GM21526 (cell line): Measurements from ENCODE around the gene MARCHF11.

Source experiments
- ATAC-seq: cut with Tn5 transposase; IDR thresholded peaks from one replicate; pipeline ENCODE4 v1.9.1; 2021; ENCODE audit warnings: moderate library complexity; ENCODE audit not compliant: unreplicated experiment, low FRiP score

Gene MARCHF11

GRCh38 chr5:16061163-16061562 lies 118.4 kb downstream of the MARCHF11 start:
- ATAC-seq, result no peak

DNA sequence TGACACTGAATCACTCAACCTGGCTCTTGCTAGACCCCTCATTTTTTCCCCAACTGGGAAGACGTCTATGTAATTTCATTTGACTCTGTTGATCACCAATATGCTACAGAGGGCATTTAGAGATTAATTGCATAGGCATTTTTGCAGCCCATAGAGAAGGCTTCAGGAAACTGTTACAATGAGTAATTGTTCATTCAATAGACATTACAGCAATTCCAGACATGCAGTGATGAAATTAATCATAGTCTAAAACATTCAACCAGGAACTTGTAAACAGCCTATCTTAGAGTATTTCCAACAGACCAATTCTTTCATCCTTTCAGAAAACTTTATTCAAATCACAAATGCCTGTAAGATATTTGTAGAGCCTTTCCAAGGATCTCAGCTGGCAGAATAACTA lies 122.3 kb downstream of the MARCHF11 start:
- no peak for ATAC-seq

GRCh38 chr5:16051246-16051755 lies 128.3 kb downstream of the MARCHF11 start:
- no peak for ATAC-seq

GRCh38 chr5:16050414-16050813 lies 129.2 kb downstream of the MARCHF11 start:
- no peak for ATAC-seq

DNA sequence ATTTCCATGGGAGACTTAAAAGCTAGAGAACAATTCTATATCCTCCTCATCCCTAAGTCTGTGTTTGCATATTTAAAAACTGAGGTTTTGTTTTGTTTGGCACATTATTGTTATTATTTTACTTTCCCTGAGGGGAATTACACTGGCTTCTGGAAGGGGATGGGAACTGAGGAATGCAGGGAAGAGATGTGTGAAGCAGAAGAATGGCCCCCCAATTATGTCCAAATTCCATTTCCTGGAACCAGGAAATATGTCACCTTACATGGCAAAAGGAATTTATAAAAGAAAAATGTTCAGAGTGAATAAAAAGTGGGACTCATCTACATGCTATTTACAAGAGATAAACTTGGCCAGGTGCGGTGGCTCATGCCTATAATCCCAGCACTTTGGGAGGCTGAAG lies 129.8 kb downstream of the MARCHF11 start:
- no peak for ATAC-seq

DNA sequence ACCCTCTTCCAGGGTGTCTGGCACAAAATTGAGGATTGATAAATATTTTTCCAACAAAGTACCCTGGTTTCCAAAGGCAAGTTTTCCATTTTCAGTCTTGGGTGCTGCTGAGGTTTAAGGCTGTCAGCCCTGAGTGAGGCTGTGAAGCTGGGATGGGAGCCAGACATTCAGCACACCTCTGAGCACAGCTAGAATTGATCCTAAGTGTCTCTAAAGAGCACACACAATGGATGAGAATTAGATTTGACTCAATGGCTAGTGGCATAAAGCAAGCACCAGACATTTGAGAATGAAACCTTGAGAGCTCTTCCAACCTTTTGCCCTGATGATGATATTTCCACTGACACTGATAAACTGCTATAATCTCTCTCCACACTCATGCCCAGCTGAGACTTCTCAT lies 131.5 kb downstream of the MARCHF11 start:
- ATAC-seq, result no peak

- no peak for ATAC-seq
Measured at GRCh38 chr5:16043349-16043965, 136.1 kb downstream of the MARCHF11 start.

GRCh38 chr5:16037121-16037845 lies 142.3 kb downstream of the MARCHF11 start:
- no peak for ATAC-seq

DNA sequence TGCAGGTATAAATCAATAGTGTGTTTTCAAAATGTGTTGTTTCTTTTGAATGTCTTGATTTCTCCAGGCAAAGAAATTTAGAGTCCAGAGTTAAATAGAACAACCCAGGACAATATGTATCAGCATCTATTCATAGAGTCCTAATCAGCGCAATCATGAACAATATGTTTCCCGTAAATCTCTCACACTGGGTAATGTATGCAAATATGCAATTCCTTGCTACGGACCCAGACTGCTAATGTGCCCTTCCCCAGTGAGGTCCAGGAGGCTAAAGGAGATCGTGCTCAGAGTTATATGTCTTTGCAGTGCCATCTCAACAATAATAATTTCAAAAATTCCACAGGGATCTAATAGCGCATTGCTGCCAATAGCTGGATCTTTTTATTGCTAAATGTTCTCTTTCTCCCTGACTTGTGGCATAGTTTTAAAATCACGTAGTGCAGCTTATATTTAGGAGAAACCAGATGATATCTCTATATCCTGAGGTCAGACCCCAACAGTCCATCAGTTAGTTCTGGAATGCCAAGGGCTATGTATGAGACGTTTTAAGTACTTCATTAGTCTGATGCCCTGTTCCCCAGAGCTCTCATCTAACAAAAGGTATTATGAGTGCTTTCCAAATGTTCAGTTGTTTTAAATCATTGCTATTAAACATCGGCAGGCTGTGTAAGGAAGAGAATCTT lies 145.1 kb downstream of the MARCHF11 start:
- no peak for ATAC-seq

DNA sequence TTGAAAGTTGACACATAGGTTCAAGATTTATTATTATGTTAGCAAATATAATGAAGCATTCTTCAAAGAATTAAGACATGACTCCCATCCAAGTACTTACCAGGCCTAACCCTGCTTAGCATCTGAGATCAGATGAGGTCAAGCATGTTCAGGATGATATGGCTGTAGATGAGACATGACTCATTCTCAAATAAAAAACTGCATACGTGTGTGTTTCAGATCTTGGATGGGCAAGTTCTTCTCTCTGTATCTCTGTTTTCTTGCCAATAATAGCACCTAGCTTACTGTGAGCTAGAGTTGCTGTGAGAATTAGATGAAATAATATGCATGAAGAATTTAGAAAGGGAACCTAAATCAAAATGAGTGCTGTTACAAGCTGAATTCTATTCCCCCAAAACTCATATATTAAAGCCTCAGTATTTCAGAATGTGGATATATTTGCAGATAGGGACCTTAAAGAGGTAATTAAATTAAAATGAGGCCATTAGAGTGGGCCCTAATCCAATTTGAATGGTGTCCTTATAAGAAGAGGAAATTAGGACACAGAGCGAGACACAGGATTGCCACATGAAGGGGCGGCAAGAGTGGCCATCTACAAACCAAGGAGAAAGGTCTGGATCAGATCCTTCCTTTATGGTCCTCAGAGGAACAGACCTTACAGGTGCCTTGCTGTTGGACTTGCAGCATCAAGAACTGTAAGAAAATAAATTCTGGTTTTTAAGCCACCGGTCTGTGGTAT lies 146.2 kb downstream of the MARCHF11 start:
- ATAC-seq, result no peak

- no peak for ATAC-seq
Measured at GRCh38 chr5:16028708-16029107, 150.9 kb downstream of the MARCHF11 start.

- no peak for ATAC-seq
Measured at GRCh38 chr5:16025681-16026080, 153.9 kb downstream of the MARCHF11 start.

GRCh38 chr5:16018970-16019369 lies 160.6 kb downstream of the MARCHF11 start:
- ATAC-seq, result no peak

DNA sequence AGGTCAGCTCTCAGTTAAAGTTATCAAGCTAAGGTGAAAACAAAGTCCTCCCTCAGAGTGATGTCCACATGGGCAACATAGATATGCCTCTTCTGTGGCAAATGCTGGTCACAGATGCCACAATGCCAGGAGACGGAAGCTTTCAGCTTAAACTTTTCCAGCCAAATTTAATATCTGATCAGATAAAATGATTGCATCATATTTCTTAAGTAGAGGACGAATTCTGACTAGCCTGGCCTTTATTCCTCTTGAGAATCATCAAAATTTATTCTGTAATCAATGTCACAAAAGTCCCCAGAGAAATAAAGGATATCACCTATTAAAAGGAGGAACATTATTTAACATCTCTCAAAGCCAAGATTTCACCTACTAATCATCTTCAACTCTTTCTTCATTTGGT lies 161.9 kb downstream of the MARCHF11 start:
- no peak for ATAC-seq
